GM23248 (cell line): ENCODE measurements around the gene SLC4A2.

Experiments
- EZH2 ChIP-seq: fragments of 200-600 bp; sonication (generic); IDR thresholded peaks from 2 replicates; pipeline ENCODE4 v1.6.1; 2018; ENCODE audit warnings: antibody characterized with exemption, mild to moderate bottlenecking; ENCODE audit not compliant: insufficient read depth, poor library complexity, severe bottlenecking
- EZH2phosphoT487 ChIP-seq: fragments of 200-600 bp; sonication (generic); IDR thresholded peaks from 2 replicates; pipeline ENCODE4 v1.6.1; 2018; ENCODE audit warnings: antibody characterized with exemption, moderate library complexity, mild to moderate bottlenecking, low read depth; ENCODE audit not compliant: insufficient read depth

DNA sequence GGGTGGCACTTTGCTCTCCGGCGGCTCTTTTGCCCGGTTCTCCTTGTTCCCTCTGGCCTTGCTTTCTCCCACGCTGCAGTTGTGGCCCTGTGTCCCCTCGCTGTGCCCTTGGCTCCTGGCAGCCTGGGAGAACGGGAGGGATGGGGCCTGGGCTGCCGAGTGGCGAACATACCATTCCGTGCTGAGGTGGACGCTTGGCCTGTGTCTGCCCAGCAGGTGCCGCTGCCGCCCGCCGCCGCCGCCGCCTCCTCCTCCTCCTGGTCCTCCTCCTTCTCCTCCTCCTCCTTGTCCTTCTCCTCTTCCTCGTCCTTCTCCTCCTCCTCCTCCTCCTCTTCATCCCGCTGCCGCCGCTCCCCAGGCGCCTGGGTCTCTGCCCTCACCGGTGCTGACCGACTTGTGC lies 62.9 kb downstream of the SLC4A2 start:
- TF ChIP-seq EZH2 = no peak
- TF ChIP-seq EZH2phosphoT487 = no peak
